Measurements from ENCODE around the gene CYTH2.
A peak's percentile ranks its signal among the peaks of the same experiment; 100 is the strongest.

CYTH2 gene

GRCh38 chr19:48458016-48458415, 11.2 kb upstream of the CYTH2 start:
- peak; percentile 58 for DNase-seq (ENCODE audit: low read depth)
- no peak overlapping the region for H3K4me3 ChIP-seq (ENCODE audit: low read length)

GRCh38 chr19:48461651-48461981, 7.6 kb upstream of the CYTH2 start:
- no peak overlapping the region for H3K4me3 ChIP-seq (ENCODE audit: low read length)
- TF ChIP-seq CTCF (conservative IDR thresholded peaks at IDR 0.05; ENCODE audit: low read length), result no peak
- DNase-seq (ENCODE audit: low read depth), result no peak

More at GRCh38 chr19:48458016-48458415, 11.2 kb upstream of the CYTH2 start:
- peak; percentile 15; the same call in 1 of the 2 replicates for TF ChIP-seq CTCF (conservative IDR thresholded peaks at IDR 0.05; ENCODE audit: low read length)

- TF ChIP-seq CTCF (conservative IDR thresholded peaks at IDR 0.05; ENCODE audit: low read length), result no peak
- no peak for DNase-seq (ENCODE audit: low read depth)
- H3K4me3 ChIP-seq (ENCODE audit: low read length), result no peak overlapping the region
These were observed 7.0 kb upstream of the CYTH2 start for GRCh38 chr19:48461982-48462655.

GRCh38 chr19:48465215-48465614, 4.0 kb upstream of the CYTH2 start:
- DNase-seq (ENCODE audit: low read depth), result no peak
- H3K4me3 ChIP-seq (ENCODE audit: low read length), result no peak overlapping the region
- no peak for TF ChIP-seq CTCF (conservative IDR thresholded peaks at IDR 0.05; ENCODE audit: low read length)

GRCh38 chr19:48466561-48467325, 2.4 kb upstream of the CYTH2 start:
- H3K4me3 ChIP-seq (ENCODE audit: low read length), result no peak overlapping the region
- TF ChIP-seq CTCF (conservative IDR thresholded peaks at IDR 0.05; ENCODE audit: low read length), result no peak
- peak; percentile 39 for DNase-seq (ENCODE audit: low read depth)

- no peak for TF ChIP-seq CTCF (conservative IDR thresholded peaks at IDR 0.05; ENCODE audit: low read length)
- peak; percentile 100 for DNase-seq (ENCODE audit: low read depth)
These were observed 339 bp upstream of the CYTH2 start for GRCh38 chr19:48468772-48469288.

More at GRCh38 chr19:48468772-48469288, 339 bp upstream of the CYTH2 start:
- H3K4me3 ChIP-seq (ENCODE audit: low read length), result peak overlapping the region; percentile 86

Measured in AG10803 (cell line).